Right hindlimb (tissue), 1 donor: ENCODE data around the gene FIBIN.
A peak's percentile ranks its signal among the peaks of the same experiment; 100 is the strongest.
"Not testable (repeated sequence)": the region's sequence is repeated elsewhere in the genome, so short reads cannot be mapped to it uniquely, and the experiment has no call there.

ENCODE experiments used
- DNase-seq: peaks from one replicate; pipeline ENCODE4 v3.0.0-alpha.2; 2018

The FIBIN gene

DNA sequence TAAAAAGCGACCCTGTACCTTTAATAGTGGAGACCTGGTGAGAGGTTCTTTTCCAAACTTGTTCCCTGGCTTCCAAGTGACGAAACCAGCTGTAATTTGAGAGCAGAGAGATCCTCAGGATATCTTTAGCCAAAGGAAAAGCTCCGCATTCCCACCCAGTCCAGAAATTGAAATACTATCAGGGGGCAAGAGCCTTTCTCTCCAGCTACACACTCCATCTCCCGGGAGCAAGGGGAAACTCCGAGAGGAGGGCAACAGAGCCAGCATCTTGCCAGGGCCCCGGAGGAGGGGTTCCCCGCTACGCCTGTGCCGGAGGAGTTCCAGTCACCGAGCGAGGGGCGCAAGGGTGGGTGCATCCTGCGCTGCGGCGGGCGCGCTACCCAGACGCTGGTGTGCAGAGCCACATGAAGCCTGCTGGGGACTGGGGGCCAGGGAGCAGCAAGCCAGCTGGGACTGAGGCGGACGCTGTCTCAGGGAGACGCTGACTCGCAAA, at the start of gene FIBIN:
Gene FIBIN, plus strand, starts transcription at position 148 of the 493 bp plus-strand sequence. CDS start 415 bp downstream, outside the sequence.
- peak; percentile 83 for DNase-seq

DNA sequence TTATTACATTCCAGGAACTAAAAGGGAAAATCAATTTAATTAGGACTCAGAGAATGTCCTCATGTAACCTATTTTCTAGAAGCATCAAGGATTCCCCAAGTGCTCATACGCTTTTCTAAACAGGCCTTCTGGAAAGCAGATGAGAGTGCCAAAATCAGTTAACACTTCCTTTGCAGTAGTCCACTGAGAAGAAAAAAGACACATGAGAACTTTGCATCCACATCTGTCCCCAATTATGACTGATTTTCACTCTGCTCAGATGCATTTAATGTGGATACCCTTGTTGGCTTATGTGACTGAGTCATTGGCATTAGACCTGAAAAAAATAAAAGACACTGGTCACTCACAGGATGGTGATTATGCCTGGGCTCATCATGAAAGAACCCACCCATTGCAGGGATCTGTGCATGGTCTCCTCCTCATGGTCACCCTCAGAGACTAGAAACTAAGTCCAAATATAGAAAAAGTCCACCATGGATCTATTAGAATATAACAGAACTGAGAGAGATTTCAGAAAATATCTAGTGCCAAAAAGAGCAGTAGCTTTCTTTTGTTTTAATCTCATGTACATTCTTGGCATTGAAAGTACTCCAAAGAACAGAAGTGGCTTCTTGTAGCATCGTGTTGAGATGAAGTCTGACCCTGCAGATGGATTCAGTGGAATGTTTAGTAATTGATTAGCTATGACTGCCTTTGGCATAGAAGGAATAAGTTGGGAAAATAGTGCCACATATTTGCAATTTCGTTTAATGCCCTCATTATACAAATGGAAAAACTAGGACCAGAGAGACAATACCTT, 48.8 kb upstream of the FIBIN start:
- no peak for DNase-seq

DNA sequence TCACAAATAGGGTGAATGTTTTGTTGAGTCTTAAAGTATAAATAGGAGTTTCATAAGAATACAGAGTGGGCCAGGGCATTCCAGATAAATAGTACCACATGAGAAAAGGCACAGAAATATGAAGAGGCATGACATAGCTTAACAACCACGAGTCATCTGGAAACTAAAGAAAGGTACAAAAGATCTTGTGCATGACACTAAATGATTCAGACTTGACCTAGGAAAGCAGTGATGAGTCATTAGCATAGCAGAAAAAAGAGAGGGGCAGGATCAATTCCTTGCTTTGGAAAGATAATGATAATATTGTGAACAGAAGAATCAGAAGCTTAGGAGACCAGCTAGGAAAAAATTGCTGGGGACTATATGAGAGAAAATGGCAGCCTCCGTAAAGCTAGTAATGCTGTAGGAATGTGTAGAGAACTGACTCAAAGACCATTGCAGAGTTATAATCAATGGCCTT, 47.6 kb upstream of the FIBIN start:
- DNase-seq = no peak

DNA sequence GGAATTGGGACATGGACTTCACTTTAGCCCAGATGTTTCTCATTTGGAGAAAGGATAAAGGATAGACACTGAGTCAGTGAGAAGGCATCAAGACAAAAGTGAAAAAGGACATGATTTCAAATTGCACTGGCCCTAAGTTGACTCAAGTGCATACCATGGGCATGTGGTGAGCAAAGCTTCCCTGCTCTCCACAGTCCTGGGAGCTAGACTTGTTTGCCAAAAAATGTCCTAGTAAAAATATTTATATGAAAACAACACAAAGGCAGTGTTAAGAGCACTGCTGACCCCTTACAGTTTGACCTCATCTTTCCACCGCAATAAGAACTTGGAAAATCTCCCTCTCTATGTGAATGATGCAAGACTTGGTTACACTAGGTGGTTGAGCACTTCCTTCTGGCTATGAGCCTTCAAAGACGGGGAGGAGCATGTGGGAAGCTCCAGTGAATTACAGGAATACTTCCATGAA, 46.5 kb upstream of the FIBIN start:
- peak; percentile 46 for DNase-seq

DNA sequence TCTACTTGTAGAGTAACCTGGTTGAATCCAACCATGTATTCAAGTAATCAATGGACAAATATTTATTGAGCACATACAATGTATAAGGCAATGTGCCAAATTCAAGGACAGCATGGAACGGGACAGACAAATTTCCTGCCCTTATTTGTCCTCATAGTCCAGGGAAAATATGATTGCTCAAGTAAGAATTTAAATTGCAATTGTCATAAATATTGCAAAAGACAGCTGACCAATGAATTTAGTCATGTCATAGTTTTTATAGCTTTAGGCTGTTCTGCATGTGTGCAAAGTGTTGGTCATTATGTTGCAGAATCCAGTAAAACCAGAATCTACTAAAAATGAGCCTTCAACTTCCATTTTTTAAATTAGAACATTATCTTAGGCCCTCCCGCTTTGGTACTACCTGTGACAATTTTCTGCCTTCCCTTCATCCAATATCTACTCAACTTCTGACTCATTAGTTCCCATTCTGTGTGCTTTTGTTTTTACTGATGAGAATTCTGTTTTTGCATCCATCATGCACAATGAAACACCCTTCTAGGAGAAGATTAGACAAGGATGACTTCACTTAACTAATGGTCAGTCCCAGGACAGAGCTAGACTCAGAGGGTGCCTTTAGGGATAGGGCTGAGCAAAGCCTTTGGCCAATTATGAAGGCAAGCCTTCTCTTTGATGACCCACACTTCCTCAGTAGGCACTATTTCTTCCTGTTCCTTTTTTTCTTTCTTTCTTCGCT, 45.8 kb upstream of the FIBIN start:
- DNase-seq = no peak

DNA sequence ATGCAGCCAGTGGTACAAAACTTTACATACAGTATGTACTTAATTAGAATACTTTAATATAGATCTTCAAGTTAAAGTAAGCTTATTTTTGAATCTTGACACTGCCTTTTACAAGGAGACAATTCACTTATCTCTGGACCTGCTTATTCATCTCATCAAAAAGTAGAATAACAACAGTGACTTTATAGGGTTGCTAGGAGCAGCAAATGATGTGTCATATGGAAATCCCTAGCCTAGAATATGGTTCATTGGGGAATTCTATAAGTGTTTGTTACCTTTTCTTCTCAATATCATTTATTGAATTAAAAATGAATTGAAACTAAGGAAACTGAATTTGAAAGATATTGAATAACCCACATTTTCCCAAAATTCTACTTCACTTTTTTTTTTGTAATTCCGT, 45.0 kb upstream of the FIBIN start:
- DNase-seq = no peak

DNA sequence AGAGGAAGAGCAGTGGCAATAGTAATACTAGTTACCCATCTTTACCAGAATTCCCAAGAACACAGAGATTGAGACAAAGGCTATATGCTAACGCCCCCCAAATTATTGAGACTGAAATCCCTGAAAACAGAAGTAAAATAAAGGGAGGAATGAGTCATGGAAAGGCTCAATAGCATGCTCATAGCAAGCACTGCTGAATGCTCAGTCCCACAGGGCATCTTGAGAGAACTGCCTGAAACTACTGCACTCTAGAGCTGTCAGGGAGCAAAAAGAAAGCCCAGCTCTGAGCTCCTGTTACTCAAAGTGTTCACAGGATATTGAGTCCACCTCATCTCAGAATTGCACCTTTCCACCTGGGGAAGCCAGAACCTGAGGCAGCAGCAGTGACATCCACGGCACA, 44.1 kb upstream of the FIBIN start:
- DNase-seq = no peak

DNA sequence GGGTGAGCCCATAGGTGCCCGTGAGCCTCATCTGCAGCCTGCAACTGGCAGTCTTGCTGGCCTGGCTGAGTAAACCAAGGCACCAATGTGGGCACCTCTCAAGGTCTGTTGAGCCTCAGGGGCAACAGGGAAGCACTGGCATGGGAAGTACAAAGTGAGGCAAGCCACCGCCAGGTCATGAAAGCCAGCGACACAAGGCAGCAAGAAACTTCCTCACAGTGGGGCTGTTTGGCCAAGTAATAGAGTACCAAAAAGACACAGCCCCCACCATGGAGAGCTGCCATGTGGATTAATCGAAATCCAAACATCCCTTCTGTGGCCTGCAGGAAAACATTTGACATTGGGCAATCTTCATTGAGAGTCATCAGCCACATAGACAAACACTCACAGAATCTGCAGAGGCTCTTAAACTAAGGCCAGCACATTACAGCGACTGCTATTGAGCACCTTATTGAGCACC, 43.6 kb upstream of the FIBIN start:
- no peak for DNase-seq

DNA sequence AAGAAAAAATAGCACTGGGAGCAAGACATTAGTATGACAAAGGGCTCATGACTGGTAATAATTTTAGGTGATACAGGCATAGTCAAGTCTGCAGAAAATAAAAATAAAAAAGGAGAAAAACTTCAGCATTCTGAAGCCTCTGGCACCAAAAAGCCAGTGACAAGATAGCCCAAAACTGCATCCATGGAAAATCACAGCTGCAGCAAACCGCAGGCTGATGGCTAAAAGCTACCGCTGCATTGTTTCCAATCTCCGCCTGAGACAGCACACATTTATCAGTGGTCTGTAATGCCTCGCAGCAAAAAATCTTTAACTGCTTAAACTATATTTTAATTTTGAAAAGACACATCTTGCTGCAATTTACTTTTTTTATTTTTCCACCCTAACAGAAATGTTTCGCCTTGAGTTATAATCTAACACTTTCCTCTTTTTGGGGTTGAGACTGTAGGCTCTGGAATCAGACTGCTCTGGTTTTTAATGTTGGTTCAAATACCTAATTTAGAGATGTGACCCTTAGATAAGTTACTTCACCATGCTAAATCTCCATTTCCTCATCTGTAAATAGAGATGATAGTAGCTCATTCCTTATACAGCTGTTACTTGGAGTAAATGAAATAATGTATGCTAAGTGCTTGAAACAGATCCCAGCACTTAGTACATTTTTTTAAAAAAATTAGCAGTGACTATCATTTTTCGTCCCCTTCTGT, 42.0 kb upstream of the FIBIN start:
- no peak for DNase-seq

DNA sequence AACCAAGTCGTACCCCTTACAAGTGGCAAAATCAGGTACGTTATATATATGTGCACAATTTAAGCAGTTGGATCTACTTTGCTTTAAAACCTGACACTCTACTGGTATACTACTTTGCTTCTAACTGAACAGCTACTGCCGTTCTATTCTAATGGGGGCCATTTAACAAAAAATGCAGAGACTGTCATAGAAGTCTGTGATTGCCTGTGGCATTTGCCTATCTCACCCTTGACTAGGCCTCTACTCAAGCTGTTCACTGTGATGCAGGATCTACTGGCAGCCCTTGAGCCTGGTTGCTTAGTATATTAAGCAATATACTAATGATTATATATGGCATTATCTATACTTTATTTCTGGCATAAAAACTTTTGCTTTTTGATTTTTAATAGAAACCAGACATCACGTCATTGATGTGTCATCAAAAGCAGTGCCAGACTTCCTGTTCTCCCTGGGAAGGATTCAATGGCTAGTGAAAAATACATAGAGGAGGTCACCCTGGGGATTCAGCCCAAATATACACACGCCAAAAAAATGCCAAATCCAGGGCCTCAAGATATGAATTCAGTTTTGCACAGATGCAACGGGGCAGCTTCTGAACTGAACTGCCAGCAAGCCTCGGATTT, 40.0 kb upstream of the FIBIN start:
- DNase-seq = no peak

DNA sequence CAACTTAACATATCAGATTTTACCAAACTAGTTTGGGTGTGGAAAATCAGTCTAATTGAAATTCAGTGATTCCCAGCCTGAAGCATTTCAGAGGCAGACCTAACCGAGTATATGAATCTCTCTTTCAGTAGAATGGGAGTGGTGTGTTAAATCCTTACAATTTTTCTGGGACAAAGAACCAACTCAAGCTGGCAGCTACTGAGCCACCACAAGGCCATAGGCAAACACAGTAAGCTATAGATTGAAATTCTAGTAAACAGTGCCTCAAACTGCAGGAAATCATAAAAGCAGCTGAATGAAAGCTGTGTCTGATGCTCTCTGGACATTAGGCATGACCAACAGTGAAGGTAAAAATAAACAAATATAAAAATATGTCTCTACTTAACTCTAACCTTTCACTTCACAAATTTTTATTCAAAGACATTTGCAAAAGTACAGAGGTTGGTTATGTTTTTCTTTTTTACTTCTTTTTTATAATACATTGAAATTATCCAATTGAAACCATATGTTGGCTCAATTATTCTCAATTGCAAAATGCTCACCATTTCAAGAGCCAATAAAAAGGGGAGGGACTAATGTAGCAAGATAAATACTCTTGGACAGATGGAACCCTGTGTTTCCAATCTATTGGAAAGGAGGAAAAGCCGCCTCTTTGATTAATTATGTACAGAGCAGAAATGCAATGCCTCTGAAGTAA, 35.8 kb upstream of the FIBIN start:
- DNase-seq = no peak

DNA sequence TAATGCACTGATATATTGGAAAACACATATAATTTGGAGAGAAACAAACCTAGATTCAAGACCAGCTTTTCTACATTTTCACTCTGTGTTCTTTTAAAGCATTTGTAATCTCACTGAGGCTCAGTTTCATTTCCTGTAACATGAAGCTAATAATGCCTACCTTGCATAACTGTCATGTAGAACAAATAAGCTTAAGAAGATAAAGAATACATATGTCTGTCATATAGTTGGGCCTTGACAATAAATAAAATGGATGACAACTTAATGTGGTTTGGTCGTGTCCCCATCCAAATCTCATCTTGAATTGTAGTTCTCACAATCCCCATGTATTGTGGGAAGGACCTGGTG, 35.2 kb upstream of the FIBIN start:
- no peak for DNase-seq

DNA sequence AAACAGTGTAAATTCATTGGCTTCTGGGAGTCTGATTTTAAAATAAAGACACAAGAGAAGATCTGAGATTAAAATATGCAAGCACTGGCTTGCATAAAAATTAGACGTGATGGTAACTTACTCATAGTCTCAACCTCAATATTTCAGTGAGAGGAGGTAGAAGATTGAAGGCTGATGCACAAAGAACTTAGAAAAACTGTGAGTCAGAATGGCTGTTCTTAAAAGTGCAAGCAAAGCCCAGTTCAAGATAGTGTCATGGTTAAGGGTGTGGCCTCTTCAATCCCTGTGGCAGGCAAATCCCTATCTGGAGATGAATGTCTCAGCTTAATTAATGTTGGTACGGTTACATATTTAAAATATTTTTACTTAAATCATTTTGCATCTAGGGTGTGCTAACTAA, 33.6 kb upstream of the FIBIN start:
- no peak for DNase-seq

DNA sequence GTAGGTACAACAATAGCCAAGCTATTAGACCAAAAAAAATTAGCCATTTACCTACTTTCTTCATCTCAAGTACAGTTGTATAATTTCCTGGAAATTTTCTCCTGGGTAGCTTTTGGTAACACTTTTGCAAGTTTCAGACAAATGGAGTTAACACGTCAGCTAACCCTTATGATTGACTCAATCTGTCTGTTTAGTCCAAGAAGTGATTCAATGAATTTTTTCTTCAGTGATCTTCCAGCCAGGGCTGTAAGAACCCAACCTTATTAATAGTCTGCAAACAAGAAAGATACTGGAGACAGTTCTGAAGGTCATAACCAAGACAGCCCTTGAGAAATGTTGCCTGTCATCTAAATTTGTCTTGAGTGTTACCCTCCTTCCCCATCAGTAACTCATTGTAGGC, 30.1 kb upstream of the FIBIN start:
- DNase-seq = no peak

DNA sequence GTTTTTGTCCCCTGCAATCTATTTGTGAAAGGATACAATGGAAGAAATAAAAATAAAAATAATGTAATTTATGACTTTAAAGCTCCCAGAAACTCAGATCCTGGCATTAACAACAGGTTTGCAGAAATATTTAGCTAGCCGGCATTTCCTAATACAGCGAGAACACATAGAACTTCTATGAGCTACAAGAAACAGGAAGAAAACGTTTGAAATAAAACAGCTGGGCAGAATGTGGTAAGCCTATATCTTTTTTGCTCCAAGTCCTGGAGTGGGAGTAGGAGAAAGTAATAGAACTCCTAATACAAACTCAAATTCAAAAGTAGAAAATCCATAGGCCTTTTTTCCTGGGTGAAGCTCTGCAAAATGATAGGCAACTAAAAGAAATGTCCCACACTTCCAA, 29.6 kb upstream of the FIBIN start:
- DNase-seq = no peak

DNA sequence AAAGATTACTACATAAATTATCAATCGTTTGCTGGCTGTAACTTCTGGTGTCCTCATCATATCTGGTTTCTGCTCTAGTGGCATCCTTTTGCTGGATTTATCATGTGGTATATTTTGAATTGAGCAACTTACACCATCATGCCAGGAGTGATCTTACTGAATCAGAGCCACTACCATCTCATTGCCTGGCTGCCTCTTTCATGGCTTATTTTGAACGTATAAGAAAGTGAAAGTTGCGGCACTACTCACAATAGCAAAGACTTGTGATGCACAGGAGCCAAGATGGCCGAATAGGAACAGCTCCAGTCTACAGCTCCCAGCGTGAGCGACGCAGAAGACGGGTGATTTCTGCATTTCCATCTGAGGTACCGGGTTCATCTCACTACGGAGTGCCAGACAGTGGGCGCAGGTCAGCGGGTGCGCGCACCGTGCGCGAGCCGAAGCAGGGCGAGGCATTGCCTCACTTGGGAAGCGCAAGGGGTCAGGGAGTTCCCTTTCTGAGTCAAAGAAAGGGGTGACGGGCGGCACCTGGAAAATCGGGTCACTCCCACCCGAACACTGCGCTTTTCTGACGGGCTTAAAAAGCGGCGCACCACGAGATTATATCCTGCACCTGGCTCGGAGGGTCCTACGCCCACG, 28.9 kb upstream of the FIBIN start:
- DNase-seq = not testable (repeated sequence)

DNA sequence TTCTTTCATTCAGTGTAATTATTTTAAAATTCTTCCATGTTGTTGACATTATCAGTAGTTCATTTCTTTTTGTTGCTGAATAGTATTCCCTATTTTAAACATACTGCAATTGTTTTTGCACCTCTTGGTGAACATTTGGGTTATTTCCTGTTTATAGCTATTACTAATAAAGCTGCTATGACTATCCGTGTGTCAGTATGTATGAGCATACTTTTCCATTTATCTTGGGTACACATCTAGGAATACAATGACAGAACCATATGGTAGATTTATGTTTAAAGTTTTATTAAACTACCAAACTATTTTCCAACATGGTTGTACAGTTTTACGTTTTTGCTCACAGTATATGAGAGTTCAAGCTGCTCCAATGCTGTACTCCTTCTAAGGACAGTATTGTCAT, 22.0 kb upstream of the FIBIN start:
- DNase-seq = no peak

DNA sequence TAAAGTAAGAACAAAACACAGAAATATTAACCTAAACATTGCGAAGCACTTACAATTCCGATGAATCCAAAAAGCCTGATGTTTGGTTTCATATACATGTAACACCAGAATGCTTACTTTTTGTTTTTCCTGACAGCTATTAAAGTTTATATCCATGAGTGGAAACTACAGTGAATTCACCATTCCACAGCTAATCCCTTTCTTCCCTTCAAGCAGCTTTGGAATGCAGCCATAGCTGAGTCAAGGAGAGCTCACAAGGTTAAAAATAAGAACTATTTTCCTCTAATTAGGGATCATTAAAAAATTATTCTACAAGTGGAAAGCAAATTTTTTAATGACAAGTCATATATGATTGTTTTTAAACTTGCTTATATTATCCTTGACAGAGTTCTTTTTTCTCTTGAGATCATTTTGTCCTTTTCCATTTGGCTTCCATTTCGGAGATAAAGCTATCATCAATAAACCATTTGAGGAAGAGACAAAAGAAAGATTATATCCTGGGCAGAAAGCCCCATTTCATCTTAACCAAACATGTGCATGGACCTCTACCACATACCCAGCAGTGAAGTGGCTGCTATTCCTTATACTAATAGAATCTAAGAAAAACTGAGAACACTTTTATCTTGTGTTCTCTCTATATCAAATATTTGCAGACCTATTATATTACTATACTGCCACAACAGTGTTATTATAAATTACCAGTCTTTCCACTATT, 19.7 kb upstream of the FIBIN start:
- peak; percentile 25 for DNase-seq

DNA sequence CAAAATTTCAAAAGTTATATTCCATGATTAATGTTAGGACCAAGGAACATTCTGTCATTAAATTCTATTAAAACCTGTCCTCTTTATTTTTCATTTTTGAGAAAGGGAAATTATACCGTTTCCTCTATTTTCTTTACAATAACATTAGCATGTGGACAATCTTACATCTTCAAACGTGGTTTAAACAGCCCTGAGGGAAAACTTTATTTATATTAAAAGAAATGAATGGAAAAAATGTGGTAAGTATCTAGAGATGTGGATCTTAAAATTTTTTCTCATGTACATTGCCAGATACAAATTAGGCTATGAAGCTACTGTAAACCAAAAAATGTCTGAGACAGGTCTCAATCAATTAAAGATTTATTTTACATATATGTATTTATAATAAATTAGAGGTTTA, 18.9 kb upstream of the FIBIN start:
- DNase-seq = no peak

DNA sequence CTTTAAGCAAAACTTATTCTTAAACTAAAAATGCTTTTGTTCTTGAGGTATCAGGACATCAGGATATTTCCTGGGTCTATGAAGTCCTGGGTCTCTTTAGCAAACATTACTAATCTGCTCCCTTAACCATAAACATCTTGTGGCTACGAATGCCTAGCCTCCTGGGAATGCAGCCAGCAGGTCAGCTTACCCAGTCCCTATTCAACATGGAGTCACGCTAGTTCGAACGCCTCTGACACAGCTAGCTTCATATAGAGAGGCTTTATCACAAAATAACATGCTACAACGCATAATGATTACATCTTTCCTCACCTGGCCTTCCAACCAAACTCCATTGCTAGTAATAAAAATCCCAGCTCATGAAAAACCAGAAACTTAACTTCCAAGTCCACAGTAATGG, 17.5 kb upstream of the FIBIN start:
- no peak for DNase-seq

DNA sequence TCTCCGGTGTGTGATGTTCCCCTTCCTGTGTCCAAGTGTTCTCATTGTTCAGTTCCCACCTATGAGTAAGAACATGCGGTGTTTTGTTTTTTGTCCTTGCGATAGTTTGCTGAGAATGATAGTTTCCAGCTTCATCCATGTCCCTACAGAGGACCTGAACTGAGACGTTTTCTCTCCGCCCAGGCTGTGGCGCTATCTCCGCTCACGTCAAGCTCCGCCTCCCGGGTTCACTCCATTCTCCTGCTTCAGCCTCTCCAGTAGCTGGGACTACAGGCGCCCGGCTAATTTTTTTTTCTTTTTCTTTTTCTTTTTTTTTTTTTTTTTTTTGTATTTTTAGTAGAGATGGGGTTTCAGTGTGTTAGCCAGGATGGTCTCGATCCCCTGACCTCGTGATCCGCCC, 16.7 kb upstream of the FIBIN start:
- not testable (repeated sequence) for DNase-seq
